HCT116 (cell line): ENCODE data around the gene TNIK.

ENCODE experiments used
- ATF3 ChIP-seq: IDR thresholded peaks from 2 replicates; pipeline ENCODE4 v1.6.1; 2012
- CEBPB ChIP-seq: IDR thresholded peaks from 2 replicates; pipeline ENCODE4 v1.6.1; 2012; ENCODE audit warnings: low read depth
- EGR1 ChIP-seq: IDR thresholded peaks from 2 replicates; pipeline ENCODE4 v1.6.1; 2012; ENCODE audit warnings: low read depth
- EZH2 ChIP-seq: fragments of 200-600 bp; sonication (generic); IDR thresholded peaks from 2 replicates; pipeline ENCODE4 v1.6.1; 2017; ENCODE audit warnings: antibody characterized with exemption, mixed run types
- JUND ChIP-seq: IDR thresholded peaks from 2 replicates; pipeline ENCODE4 v1.6.1; 2012
- MAX ChIP-seq: IDR thresholded peaks from 2 replicates; pipeline ENCODE4 v1.6.1; 2012
- POLR2A ChIP-seq: IDR thresholded peaks from 2 replicates; pipeline ENCODE4 v1.7.0; 2011; ENCODE audit warnings: borderline replicate concordance; ENCODE audit not compliant: insufficient read depth, insufficient read length; ENCODE audit errors: extremely low read depth
- POLR2AphosphoS5 ChIP-seq: IDR thresholded peaks from 2 replicates; pipeline ENCODE4 v1.6.1; 2011; ENCODE audit warnings: mild to moderate bottlenecking, low read depth, low read length, moderate library complexity
- RAD21 ChIP-seq: IDR thresholded peaks from 2 replicates; pipeline ENCODE4 v1.6.1; 2012; ENCODE audit warnings: low read depth, mild to moderate bottlenecking
- SIN3A ChIP-seq: IDR thresholded peaks from 2 replicates; pipeline ENCODE4 v1.6.1; 2012; ENCODE audit warnings: low read depth
- SP1 ChIP-seq: IDR thresholded peaks from 2 replicates; pipeline ENCODE4 v1.6.1; 2012; ENCODE audit warnings: low read depth
- ZNF274 ChIP-seq: fragments of 200-500 bp; sonication (Bioruptor generic); IDR thresholded peaks from 2 replicates; pipeline ENCODE4 v1.6.1; 2014; ENCODE audit warnings: mild to moderate bottlenecking, low read depth, low read length, inconsistent platforms
- TF ChIP-seq, protein P1 (sequence below), 3 experiments: fragments of 200-600 bp in 1 of 3; sonication (generic) in 1 of 3; IDR thresholded peaks in 2 of 3; conservative IDR thresholded peaks in 1 of 3; 2 replicates each; pipeline ENCODE4 v1.5.1; 2012 to 2017; ENCODE audit warnings: low read depth in 2 of 3, low read length in 2 of 3, antibody characterized with exemption in 1 of 3, borderline replicate concordance in 1 of 3, control low read depth in 1 of 3, mild to moderate bottlenecking in 1 of 3, mixed read lengths in 1 of 3, mixed run types in 1 of 3, moderate library complexity in 1 of 3; ENCODE audit not compliant: insufficient read depth in 1 of 3
- TF ChIP-seq, protein P2 (sequence below): IDR thresholded peaks from 2 replicates; pipeline ENCODE4 v1.6.1; 2012; ENCODE audit warnings: low read depth

- TF ChIP-seq JUND = no peak
- TF ChIP-seq POLR2AphosphoS5 = no peak
- TF ChIP-seq, protein P1, sequence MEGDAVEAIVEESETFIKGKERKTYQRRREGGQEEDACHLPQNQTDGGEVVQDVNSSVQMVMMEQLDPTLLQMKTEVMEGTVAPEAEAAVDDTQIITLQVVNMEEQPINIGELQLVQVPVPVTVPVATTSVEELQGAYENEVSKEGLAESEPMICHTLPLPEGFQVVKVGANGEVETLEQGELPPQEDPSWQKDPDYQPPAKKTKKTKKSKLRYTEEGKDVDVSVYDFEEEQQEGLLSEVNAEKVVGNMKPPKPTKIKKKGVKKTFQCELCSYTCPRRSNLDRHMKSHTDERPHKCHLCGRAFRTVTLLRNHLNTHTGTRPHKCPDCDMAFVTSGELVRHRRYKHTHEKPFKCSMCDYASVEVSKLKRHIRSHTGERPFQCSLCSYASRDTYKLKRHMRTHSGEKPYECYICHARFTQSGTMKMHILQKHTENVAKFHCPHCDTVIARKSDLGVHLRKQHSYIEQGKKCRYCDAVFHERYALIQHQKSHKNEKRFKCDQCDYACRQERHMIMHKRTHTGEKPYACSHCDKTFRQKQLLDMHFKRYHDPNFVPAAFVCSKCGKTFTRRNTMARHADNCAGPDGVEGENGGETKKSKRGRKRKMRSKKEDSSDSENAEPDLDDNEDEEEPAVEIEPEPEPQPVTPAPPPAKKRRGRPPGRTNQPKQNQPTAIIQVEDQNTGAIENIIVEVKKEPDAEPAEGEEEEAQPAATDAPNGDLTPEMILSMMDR (IDR thresholded peaks at IDR 0.05 in 2 of 3, conservative IDR thresholded peaks at IDR 0.05 in 1 of 3; ENCODE audit: borderline replicate concordance in 1 of 3, insufficient read depth in 1 of 3, low read depth in 2 of 3, low read length in 2 of 3) = no peak
- TF ChIP-seq RAD21 = no peak
- TF ChIP-seq POLR2A = no peak
- no peak for TF ChIP-seq EZH2
- no peak for TF ChIP-seq SIN3A
- TF ChIP-seq, protein P2, sequence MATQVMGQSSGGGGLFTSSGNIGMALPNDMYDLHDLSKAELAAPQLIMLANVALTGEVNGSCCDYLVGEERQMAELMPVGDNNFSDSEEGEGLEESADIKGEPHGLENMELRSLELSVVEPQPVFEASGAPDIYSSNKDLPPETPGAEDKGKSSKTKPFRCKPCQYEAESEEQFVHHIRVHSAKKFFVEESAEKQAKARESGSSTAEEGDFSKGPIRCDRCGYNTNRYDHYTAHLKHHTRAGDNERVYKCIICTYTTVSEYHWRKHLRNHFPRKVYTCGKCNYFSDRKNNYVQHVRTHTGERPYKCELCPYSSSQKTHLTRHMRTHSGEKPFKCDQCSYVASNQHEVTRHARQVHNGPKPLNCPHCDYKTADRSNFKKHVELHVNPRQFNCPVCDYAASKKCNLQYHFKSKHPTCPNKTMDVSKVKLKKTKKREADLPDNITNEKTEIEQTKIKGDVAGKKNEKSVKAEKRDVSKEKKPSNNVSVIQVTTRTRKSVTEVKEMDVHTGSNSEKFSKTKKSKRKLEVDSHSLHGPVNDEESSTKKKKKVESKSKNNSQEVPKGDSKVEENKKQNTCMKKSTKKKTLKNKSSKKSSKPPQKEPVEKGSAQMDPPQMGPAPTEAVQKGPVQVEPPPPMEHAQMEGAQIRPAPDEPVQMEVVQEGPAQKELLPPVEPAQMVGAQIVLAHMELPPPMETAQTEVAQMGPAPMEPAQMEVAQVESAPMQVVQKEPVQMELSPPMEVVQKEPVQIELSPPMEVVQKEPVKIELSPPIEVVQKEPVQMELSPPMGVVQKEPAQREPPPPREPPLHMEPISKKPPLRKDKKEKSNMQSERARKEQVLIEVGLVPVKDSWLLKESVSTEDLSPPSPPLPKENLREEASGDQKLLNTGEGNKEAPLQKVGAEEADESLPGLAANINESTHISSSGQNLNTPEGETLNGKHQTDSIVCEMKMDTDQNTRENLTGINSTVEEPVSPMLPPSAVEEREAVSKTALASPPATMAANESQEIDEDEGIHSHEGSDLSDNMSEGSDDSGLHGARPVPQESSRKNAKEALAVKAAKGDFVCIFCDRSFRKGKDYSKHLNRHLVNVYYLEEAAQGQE = no peak
- no peak for TF ChIP-seq EGR1
- TF ChIP-seq CEBPB = no peak
- TF ChIP-seq SP1 = no peak
- no peak for TF ChIP-seq ATF3
- TF ChIP-seq ZNF274 = no peak
- no peak for TF ChIP-seq MAX
These were observed 431.4 kb downstream of the TNIK start for GRCh38 chr3:171028779-171029232.
